HG03460 (cell line): ENCODE measurements around the gene SLC36A3.
"Not testable (repeated sequence)": the region's sequence is repeated elsewhere in the genome, so short reads cannot be mapped to it uniquely, and the experiment has no call there.

Source experiments
- ATAC-seq: cut with Tn5 transposase; IDR thresholded peaks from one replicate; pipeline ENCODE4 v1.9.1; 2021; ENCODE audit not compliant: unreplicated experiment

The SLC36A3 gene

GRCh38 chr5:151309266-151309665 lies 5.7 kb upstream of the SLC36A3 start:
- not testable (repeated sequence) for ATAC-seq

- no peak for ATAC-seq
Observed at GRCh38 chr5:151298063-151298855, 5.3 kb downstream of the SLC36A3 start.

- ATAC-seq: no peak
Observed at GRCh38 chr5:151296974-151297373, 6.6 kb downstream of the SLC36A3 start.

- ATAC-seq: no peak
Observed at GRCh38 chr5:151296478-151296830, 7.1 kb downstream of the SLC36A3 start.

GRCh38 chr5:151295791-151296477 lies 7.6 kb downstream of the SLC36A3 start:
- no peak for ATAC-seq

GRCh38 chr5:151295138-151295537 lies 8.4 kb downstream of the SLC36A3 start:
- ATAC-seq: no peak

GRCh38 chr5:151293624-151294023 lies 9.9 kb downstream of the SLC36A3 start:
- no peak for ATAC-seq

- no peak for ATAC-seq
Observed at GRCh38 chr5:151288180-151288579, 15.4 kb downstream of the SLC36A3 start.

GRCh38 chr5:151286246-151286645 lies 17.3 kb downstream of the SLC36A3 start:
- ATAC-seq: no peak

- ATAC-seq: no peak
Observed at GRCh38 chr5:151285683-151286082, 17.9 kb downstream of the SLC36A3 start.

- no peak for ATAC-seq
Observed at GRCh38 chr5:151284392-151284967, 19.1 kb downstream of the SLC36A3 start.

- ATAC-seq: no peak
Observed at GRCh38 chr5:151283120-151283825, 20.3 kb downstream of the SLC36A3 start.

- no peak for ATAC-seq
Observed at GRCh38 chr5:151281001-151281639, 22.4 kb downstream of the SLC36A3 start.

- no peak for ATAC-seq
Observed at GRCh38 chr5:151280443-151280842, 23.1 kb downstream of the SLC36A3 start.

- no peak for ATAC-seq
Observed at GRCh38 chr5:151278845-151279244, 24.7 kb downstream of the SLC36A3 start.

- ATAC-seq: no peak
Observed at GRCh38 chr5:151275803-151276202, 27.8 kb downstream of the SLC36A3 start.

GRCh38 chr5:151274666-151275065 lies 28.9 kb downstream of the SLC36A3 start:
- ATAC-seq: no peak

- no peak for ATAC-seq
Observed at GRCh38 chr5:151271336-151271735, 32.2 kb downstream of the SLC36A3 start.

GRCh38 chr5:151270599-151270998 lies 33.0 kb downstream of the SLC36A3 start:
- peak; percentile 74 for ATAC-seq

GRCh38 chr5:151267491-151268260 lies 35.9 kb downstream of the SLC36A3 start:
- ATAC-seq: no peak
